K562 (cell line): Measurements from ENCODE around the gene UBR3. TPM values are rescaled to one million over a fixed set of nuclear protein-coding genes. Genes with fewer than 3 reads are reported as not detected.

Experiments
- CBFA2T3 ChIP-seq: fragments of 450-650 bp; IDR thresholded peaks from 2 replicates; pipeline ENCODE4 v1.6.1; 2017
- CEBPB ChIP-seq: fragments of 450-650 bp; IDR thresholded peaks from 2 replicates; pipeline ENCODE4 v1.6.1; 2016; ENCODE audit warnings: missing genetic modification characterization, missing compliant biosample characterization
- GATA2 ChIP-seq: sonication (generic); formaldehyde crosslinking; IDR thresholded peaks from 2 replicates; pipeline ENCODE4 v1.4.0; 2020; ENCODE audit warnings: mild to moderate bottlenecking, missing genetic modification reagents
- MAFK ChIP-seq: IDR thresholded peaks from 2 replicates; pipeline ENCODE4 v1.6.1; 2011; ENCODE audit warnings: low read length, improper control_type of control experiment
- MEF2A ChIP-seq: IDR thresholded peaks from 2 replicates; pipeline ENCODE4 v1.6.1; 2011; ENCODE audit warnings: low read depth, mild to moderate bottlenecking, low read length, moderate library complexity; ENCODE audit not compliant: control insufficient read depth
- NFIX ChIP-seq: fragments of 250-450 bp; sonication (Bioruptor Pico); IDR thresholded peaks from 2 replicates; pipeline ENCODE4 v1.4.0; 2020; ENCODE audit warnings: low read depth, mild to moderate bottlenecking, moderate library complexity
- NR1H2 ChIP-seq: sonication (generic); formaldehyde crosslinking; IDR thresholded peaks from 2 replicates; pipeline ENCODE4 v1.4.0; 2020; ENCODE audit warnings: mild to moderate bottlenecking, missing genetic modification reagents
- PHF21A ChIP-seq: fragments of 450-650 bp; IDR thresholded peaks from 2 replicates; pipeline ENCODE4 v1.6.1; 2017; ENCODE audit warnings: low read depth, borderline replicate concordance
- SLC30A9 ChIP-seq: fragments of 250-450 bp; sonication (Bioruptor Pico); IDR thresholded peaks from 2 replicates; pipeline ENCODE4 v1.8.0; 2022; ENCODE audit warnings: mild to moderate bottlenecking, moderate library complexity
- SREBF2 ChIP-seq: sonication (generic); formaldehyde crosslinking; IDR thresholded peaks from 2 replicates; pipeline ENCODE4 v1.4.0; 2020; ENCODE audit warnings: mild to moderate bottlenecking, missing genetic modification reagents
- TBL1XR1 ChIP-seq, 2 experiments: IDR thresholded peaks; 2 replicates each; pipeline ENCODE4 v1.6.1; 2012; ENCODE audit warnings: improper control_type of control experiment in 2 of 2, low read length in 2 of 2, mild to moderate bottlenecking in 1 of 2
- TRIM24 ChIP-seq, 2 experiments: fragments of 450-650 bp; IDR thresholded peaks; 2 replicates each; pipeline ENCODE4 v1.6.1; 2016
- TRIM28 ChIP-seq: fragments of 450-650 bp; IDR thresholded peaks from 2 replicates; pipeline ENCODE4 v1.6.1; 2017
- U2AF2 ChIP-seq: fragments of 200-400 bp; formaldehyde crosslinking; optimal IDR thresholded peaks from 2 replicates; pipeline ENCODE3; 2017; ENCODE audit warnings: low read depth, mild to moderate bottlenecking, low read length
- ZNF263 ChIP-seq: sonication (generic); formaldehyde crosslinking; IDR thresholded peaks from 2 replicates; pipeline ENCODE4 v1.8.0; 2022; ENCODE audit warnings: mild to moderate bottlenecking, missing genetic modification reagents, borderline replicate concordance
- polyA plus RNA-seq, 8 experiments: library from polyadenylated mRNA; depleted of rRNA in 4 of 8; stranded (reverse) in 5 of 8; unstranded in 3 of 8; fragments of >200 nt; fragmentation: Nextera tagmentation in 2 of 8; fragmentation: Illumina TruSeq in 1 of 8; extraction: Ambion mirVana in 2 of 8; extraction: Trizol in 1 of 8; gene quantifications; 2 replicates each; pipeline versions ENCODE4 v1.2.1 to v1.2.3, GENCODE V29; 2011 to 2014; ENCODE audit warnings: inconsistent platforms in 1 of 8, missing spikeins in 1 of 8
- total RNA-seq, 7 experiments: library from RNA; depleted of rRNA in 6 of 7; stranded (reverse); fragments of >200 nt in 6 of 7; fragmentation: Illumina TruSeq in 2 of 7; extraction: Trizol in 2 of 7; gene quantifications; 2 replicates each; pipeline versions ENCODE4 v1.2.1 to v1.2.3, GENCODE V29; 2011 to 2021; ENCODE audit warnings: low replicate concordance in 1 of 7
- TF ChIP-seq, protein P1 (sequence below): fragments of 450-650 bp; IDR thresholded peaks from 2 replicates; pipeline ENCODE4 v1.6.1; 2014; ENCODE audit warnings: low read depth, mild to moderate bottlenecking, moderate library complexity, borderline replicate concordance
- TF ChIP-seq, protein P2 (sequence below): sonication (generic); formaldehyde crosslinking; IDR thresholded peaks from 2 replicates; pipeline ENCODE4 v1.8.1; 2023; ENCODE audit warnings: mild to moderate bottlenecking, missing genetic modification reagents
- TF ChIP-seq, protein P3 (sequence below): fragments of 450-650 bp; IDR thresholded peaks from 2 replicates; pipeline ENCODE4 v1.6.1; 2016; ENCODE audit warnings: low read depth, mild to moderate bottlenecking, moderate library complexity
- TF ChIP-seq, protein P4 (sequence below): fragments of 450-650 bp; IDR thresholded peaks from 2 replicates; pipeline ENCODE4 v1.6.1; 2016; ENCODE audit warnings: antibody characterized with exemption

Gene UBR3
- total and polyA plus RNA-seq, 9 of the 15 experiments (the other 6 are each of a cell fraction or from before 2014, with no cell fraction given), result 14.4 to 63.5 (median 40.4) TPM

DNA sequence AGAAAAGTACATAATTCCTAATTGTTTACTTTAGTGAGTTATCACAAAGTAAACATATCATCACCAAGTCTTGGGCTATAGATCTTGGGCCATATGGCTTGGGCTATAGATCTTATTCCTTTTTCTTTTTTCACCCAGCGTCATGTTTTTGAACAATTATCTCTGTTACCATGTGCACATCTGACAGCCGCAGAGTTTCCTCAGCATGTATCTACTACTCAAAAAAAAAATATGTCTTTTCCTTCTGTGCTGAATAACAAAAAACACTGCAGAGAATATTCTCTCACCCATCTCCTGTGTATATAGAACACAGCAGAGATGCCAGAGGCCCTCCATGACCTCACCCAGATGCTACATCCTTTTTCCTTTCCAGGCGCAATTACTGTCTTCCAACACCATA is 274.5 kb downstream of the UBR3 start (continued):
- TF ChIP-seq ZNF263 (CRISPR knock-in tag) (no peak), CEBPB (tag) (no peak), U2AF2 (no peak), SLC30A9 (no peak), NFIX (CRISPR knock-in tag) (no peak), TBL1XR1 (IDR thresholded peaks at IDR 0.05; ENCODE audit: low read length in 2 of 2) (no peak), MAFK (no peak), TRIM24 (IDR thresholded peaks at IDR 0.05) (0 out of 4 replicates have a peak, but pooled peaks of 1 of the 2 experiments have one; percentile 21), GATA2 (no peak), CBFA2T3 (peak; percentile 66), NR1H2 (CRISPR knock-in tag) (no peak), SREBF2 (no peak), MEF2A (no peak), PHF21A (no peak), TRIM28 (no peak)
- TF ChIP-seq, protein P1, sequence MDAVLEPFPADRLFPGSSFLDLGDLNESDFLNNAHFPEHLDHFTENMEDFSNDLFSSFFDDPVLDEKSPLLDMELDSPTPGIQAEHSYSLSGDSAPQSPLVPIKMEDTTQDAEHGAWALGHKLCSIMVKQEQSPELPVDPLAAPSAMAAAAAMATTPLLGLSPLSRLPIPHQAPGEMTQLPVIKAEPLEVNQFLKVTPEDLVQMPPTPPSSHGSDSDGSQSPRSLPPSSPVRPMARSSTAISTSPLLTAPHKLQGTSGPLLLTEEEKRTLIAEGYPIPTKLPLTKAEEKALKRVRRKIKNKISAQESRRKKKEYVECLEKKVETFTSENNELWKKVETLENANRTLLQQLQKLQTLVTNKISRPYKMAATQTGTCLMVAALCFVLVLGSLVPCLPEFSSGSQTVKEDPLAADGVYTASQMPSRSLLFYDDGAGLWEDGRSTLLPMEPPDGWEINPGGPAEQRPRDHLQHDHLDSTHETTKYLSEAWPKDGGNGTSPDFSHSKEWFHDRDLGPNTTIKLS, result no peak
- TF ChIP-seq, protein P2, sequence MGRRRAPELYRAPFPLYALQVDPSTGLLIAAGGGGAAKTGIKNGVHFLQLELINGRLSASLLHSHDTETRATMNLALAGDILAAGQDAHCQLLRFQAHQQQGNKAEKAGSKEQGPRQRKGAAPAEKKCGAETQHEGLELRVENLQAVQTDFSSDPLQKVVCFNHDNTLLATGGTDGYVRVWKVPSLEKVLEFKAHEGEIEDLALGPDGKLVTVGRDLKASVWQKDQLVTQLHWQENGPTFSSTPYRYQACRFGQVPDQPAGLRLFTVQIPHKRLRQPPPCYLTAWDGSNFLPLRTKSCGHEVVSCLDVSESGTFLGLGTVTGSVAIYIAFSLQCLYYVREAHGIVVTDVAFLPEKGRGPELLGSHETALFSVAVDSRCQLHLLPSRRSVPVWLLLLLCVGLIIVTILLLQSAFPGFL (CRISPR knock-in tag), result no peak
- TF ChIP-seq, protein P3, sequence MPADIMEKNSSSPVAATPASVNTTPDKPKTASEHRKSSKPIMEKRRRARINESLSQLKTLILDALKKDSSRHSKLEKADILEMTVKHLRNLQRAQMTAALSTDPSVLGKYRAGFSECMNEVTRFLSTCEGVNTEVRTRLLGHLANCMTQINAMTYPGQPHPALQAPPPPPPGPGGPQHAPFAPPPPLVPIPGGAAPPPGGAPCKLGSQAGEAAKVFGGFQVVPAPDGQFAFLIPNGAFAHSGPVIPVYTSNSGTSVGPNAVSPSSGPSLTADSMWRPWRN, result no peak
- TF ChIP-seq, protein P4, sequence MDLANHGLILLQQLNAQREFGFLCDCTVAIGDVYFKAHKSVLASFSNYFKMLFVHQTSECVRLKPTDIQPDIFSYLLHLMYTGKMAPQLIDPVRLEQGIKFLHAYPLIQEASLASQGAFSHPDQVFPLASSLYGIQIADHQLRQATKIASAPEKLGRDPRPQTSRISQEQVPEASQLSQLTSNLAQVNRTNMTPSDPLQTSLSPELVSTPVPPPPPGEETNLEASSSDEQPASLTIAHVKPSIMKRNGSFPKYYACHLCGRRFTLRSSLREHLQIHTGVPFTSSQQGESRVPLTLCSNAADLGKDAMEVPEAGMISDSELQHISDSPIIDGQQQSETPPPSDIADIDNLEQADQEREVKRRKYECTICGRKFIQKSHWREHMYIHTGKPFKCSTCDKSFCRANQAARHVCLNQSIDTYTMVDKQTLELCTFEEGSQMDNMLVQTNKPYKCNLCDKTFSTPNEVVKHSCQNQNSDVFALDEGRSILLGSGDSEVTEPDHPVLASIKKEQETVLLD, result no peak
